ENCODE results near the gene CDON.

GRCh38 chr11:126011265-126011664 is 51.4 kb downstream of the CDON start:
- no peak for TF ChIP-seq CTCF (conservative IDR thresholded peaks at IDR 0.05)
- TF ChIP-seq ZFX (IDR thresholded peaks at IDR 0.05), result no peak
